HEK293T (cell line): ENCODE data around the gene LIN37.

Experiments used
- CTCF ChIA-PET: fragments of 350-600 bp; formaldehyde crosslinking; extraction: SDS; loops from one replicate; lab custom pipeline; 2021; ENCODE audit warnings: antibody characterized with exemption, inconsistent platforms; lab: Yijun Ruan, JAX
- POLR2A ChIA-PET: fragments of 350-600 bp; formaldehyde crosslinking; extraction: SDS; loops from one replicate; lab custom pipeline; 2020; ENCODE audit warnings: antibody characterized with exemption, inconsistent platforms; lab: Yijun Ruan, JAX
- DNase-seq: peaks from one replicate; pipeline ENCODE4 v3.0.0; 2012; ENCODE audit warnings: mixed read lengths; ENCODE audit errors: extremely low spot score
- ARNT ChIP-seq: fragments of 450-650 bp; IDR thresholded peaks from 2 replicates; pipeline ENCODE4 v1.6.1; 2017; ENCODE audit warnings: mild to moderate bottlenecking
- BHLHE40 ChIP-seq: fragments of 450-650 bp; IDR thresholded peaks from 2 replicates; pipeline ENCODE4 v1.6.1; 2016; ENCODE audit warnings: mild to moderate bottlenecking, moderate library complexity, borderline replicate concordance
- CTBP1 ChIP-seq: fragments of 450-650 bp; IDR thresholded peaks from 2 replicates; pipeline ENCODE4 v1.6.1; 2016; ENCODE audit warnings: borderline replicate concordance
- ELF4 ChIP-seq: fragments of 450-650 bp; IDR thresholded peaks from 2 replicates; pipeline ENCODE4 v1.6.1; 2017; ENCODE audit warnings: antibody characterized with exemption
- FOXA1 ChIP-seq: fragments of 450-650 bp; IDR thresholded peaks from 2 replicates; pipeline ENCODE4 v1.6.1; 2016; ENCODE audit warnings: mild to moderate bottlenecking
- FOXK2 ChIP-seq: fragments of 450-650 bp; IDR thresholded peaks from 2 replicates; pipeline ENCODE4 v1.6.1; 2016; ENCODE audit warnings: mild to moderate bottlenecking
- FOXM1 ChIP-seq: fragments of 450-650 bp; IDR thresholded peaks from 2 replicates; pipeline ENCODE4 v1.6.1; 2017; ENCODE audit warnings: mild to moderate bottlenecking, borderline replicate concordance
- HDGF ChIP-seq: fragments of 450-650 bp; IDR thresholded peaks from 2 replicates; pipeline ENCODE4 v1.6.1; 2017; ENCODE audit warnings: antibody characterized with exemption, borderline replicate concordance
- L3MBTL2 ChIP-seq: fragments of 450-650 bp; conservative IDR thresholded peaks from 2 replicates; pipeline ENCODE4 v1.6.1; 2016; ENCODE audit warnings: mild to moderate bottlenecking
- LEF1 ChIP-seq: fragments of 450-650 bp; IDR thresholded peaks from 2 replicates; pipeline ENCODE4 v1.6.1; 2017; ENCODE audit warnings: mild to moderate bottlenecking, borderline replicate concordance
- NFRKB ChIP-seq: fragments of 450-650 bp; IDR thresholded peaks from 2 replicates; pipeline ENCODE4 v1.6.1; 2016; ENCODE audit warnings: mild to moderate bottlenecking, moderate library complexity
- PKNOX1 ChIP-seq: fragments of 450-650 bp; IDR thresholded peaks from 2 replicates; pipeline ENCODE4 v1.6.1; 2016
- SP1 ChIP-seq: fragments of 450-650 bp; IDR thresholded peaks from 2 replicates; pipeline ENCODE4 v1.6.1; 2017
- SUZ12 ChIP-seq: fragments of 450-650 bp; IDR thresholded peaks from 2 replicates; pipeline ENCODE4 v1.6.1; 2016; ENCODE audit warnings: mild to moderate bottlenecking
- TARDBP ChIP-seq: fragments of 450-650 bp; IDR thresholded peaks from 2 replicates; pipeline ENCODE4 v1.6.1; 2016
- ZNF384 ChIP-seq: fragments of 450-650 bp; IDR thresholded peaks from 2 replicates; pipeline ENCODE4 v1.6.1; 2016

Gene LIN37

GRCh38 chr19:35755550-35756376 is 7.4 kb downstream of the LIN37 start:
- POLR2A ChIA-PET = interaction anchor here (2.5 kb wide), 1 partner anchor 11 kb away, joined by 18 read pairs; the partner anchor contains the start of genes PSENEN and U2AF1L4
- TF ChIP-seq ELF4 = no peak
- no peak for TF ChIP-seq ZNF384
- no peak for TF ChIP-seq FOXM1
- TF ChIP-seq CTBP1 = no peak
- no peak for TF ChIP-seq ARNT
- TF ChIP-seq FOXA1 = no peak
- TF ChIP-seq TARDBP = no peak
- no peak for TF ChIP-seq HDGF
- no peak for TF ChIP-seq L3MBTL2
- no peak for TF ChIP-seq SUZ12
- TF ChIP-seq SP1 = no peak
- no peak for TF ChIP-seq PKNOX1
- no peak for DNase-seq
- CTCF ChIA-PET = no interaction called here

DNA sequence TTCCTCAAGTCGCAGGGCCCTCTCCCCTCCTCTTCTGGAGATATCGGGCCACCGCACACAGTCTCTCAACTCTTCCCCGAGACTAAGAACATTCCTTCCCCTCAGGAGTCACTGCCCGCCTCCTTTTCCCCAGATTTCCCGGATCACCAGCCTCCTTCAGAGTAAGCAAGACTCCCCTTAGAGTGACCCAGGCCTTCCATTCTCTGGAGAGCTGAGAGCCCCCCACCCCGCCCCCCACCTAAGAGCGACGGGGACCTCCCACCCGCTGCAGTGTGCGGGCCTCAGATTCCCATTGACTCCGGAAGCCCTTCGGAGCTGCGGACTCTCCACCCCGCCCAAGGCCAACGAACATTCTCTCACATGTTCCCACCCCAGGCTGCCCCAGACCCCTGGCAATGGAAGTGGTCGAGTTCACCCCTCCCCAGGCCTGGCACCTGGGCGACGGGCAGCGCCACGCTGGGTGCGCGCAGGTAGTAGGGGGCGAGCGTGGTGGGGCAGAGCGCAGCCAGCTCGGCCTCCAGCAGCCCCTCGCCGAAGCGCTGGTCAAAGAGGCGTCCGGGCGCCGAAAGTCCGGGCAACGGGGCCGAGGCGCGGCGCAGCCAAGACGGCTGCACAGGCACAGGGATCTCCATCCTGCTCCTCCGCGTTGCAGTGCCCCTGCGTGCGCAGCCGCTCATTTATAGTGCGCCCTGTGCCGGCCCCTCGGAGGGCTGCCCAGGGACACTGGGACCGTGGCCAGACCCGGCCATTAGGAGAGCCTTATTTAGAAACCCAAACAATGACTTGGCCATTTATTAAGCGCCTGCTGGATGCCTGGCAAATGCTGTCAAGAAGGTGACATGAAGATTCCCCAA is 8.2 kb downstream of the LIN37 start, which contains the start of gene HSPB6:
Gene HSPB6 (minus strand): TSS at position 653 of the 854 bp plus-strand sequence. CDS start 21 bp downstream, at position 632.
- ChIA-PET POLR2A (interaction anchor here (1.3 to 2.5 kb wide), 5 partner anchors 9 to 54 kb away, joined by 3 to 33 read pairs (median 8); partner anchors contain the start of genes LIN37, PSENEN and U2AF1L4), CTCF (interaction anchor here (1.0 kb wide), 1 partner anchor 16 kb away, joined by 3 read pairs; no protein-coding TSS in a partner anchor)
- no peak for TF ChIP-seq PKNOX1
- TF ChIP-seq BHLHE40 = no peak
- no peak for TF ChIP-seq FOXK2
- no peak for TF ChIP-seq SUZ12
- TF ChIP-seq NFRKB = no peak
- TF ChIP-seq HDGF = no peak
- no peak for TF ChIP-seq ZNF384
- TF ChIP-seq TARDBP = no peak
- no peak for TF ChIP-seq ELF4
- TF ChIP-seq ARNT = no peak
- TF ChIP-seq FOXA1 = no peak
- no peak for TF ChIP-seq CTBP1
- TF ChIP-seq L3MBTL2 = no peak
- TF ChIP-seq FOXM1 = no peak
- no peak for TF ChIP-seq SP1
- TF ChIP-seq LEF1 = no peak
- no peak for DNase-seq

GRCh38 chr19:35757231-35757748 is 8.9 kb downstream of the LIN37 start:
- TF ChIP-seq TARDBP = no peak
- TF ChIP-seq L3MBTL2 = no peak
- TF ChIP-seq HDGF = no peak
- TF ChIP-seq SUZ12 = no peak
- no peak for TF ChIP-seq FOXA1
- no peak for TF ChIP-seq FOXM1
- TF ChIP-seq ELF4 = no peak
- TF ChIP-seq SP1 = no peak
- TF ChIP-seq FOXK2 = no peak
- TF ChIP-seq ZNF384 = no peak
- TF ChIP-seq ARNT = no peak
- TF ChIP-seq BHLHE40 = no peak
- no peak for TF ChIP-seq NFRKB
- TF ChIP-seq LEF1 = no peak
- TF ChIP-seq PKNOX1 = no peak
- no peak for TF ChIP-seq CTBP1
- DNase-seq = peak; percentile 39
- ChIA-PET CTCF (interaction anchor here (1.0 kb wide), 1 partner anchor 17 kb away, joined by 3 read pairs; no protein-coding TSS in a partner anchor), POLR2A (interaction anchor here (1.3 to 2.5 kb wide), 5 partner anchors 9 to 55 kb away, joined by 3 to 33 read pairs (median 8); partner anchors contain the start of genes LIN37, PSENEN and U2AF1L4)

DNA sequence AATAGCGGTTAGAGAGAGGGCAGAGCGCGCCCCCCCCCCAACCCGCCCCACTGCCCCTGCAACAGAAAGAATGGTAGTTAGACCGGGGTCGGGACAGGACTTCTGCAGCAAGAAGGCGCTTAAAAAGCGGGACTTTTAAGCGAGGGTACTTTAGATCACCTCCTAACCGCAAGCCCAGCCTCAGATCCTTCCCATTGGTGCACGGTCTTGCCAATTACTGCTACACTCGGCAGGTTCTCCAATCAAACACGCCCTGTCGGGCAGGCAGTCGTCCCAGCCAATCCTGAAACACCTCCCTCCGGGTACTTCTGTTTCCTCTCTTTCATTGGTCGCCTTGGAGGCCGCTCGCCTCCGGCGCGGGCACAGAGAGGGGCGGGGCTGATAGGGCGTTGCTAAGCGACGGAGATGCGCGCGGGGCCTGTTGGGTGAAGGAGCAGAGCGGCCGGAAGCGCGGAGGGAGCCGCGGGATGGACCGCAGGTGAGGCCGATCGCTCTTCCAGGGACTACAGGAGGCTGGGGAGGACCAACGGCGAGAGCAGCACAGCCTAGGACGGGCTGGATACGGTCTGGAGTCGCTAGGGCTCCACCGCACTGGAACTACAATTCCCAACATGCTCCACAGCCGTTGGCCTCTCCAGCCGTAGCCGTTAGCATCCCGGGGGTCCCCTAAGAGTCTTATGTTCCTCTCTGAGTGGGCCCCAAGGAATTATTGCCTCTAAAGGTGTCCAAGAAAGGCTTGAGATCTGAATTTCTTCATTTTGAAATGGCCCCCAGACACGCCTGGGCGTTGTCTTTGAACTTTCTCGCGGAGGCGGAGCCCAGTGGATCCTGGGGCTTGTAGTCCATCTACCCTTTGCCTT is 9.6 kb downstream of the LIN37 start, which contains the start of gene PROSER3:
Gene PROSER3 (plus strand): TSS at position 428 of the 860 bp plus-strand sequence. CDS start 40 bp downstream, at position 468.
- ChIA-PET POLR2A (interaction anchor here (1.3 to 2.5 kb wide), 5 partner anchors 10 to 56 kb away, joined by 3 to 33 read pairs (median 8); partner anchors contain the start of genes LIN37, PSENEN and U2AF1L4), CTCF (interaction anchor here (1.0 kb wide), 1 partner anchor 17 kb away, joined by 3 read pairs; no protein-coding TSS in a partner anchor)
- TF ChIP-seq CTBP1 = no peak
- no peak; the same call in none of the 2 replicates for TF ChIP-seq SUZ12
- peak; percentile 34 for TF ChIP-seq ELF4
- peak; percentile 26; the same call in 1 of the 2 replicates for TF ChIP-seq L3MBTL2
- TF ChIP-seq LEF1 = 0 out of 2 replicates have a peak, but pooled peaks have one; percentile 25
- TF ChIP-seq FOXK2 = no peak
- no peak for TF ChIP-seq SP1
- peak; percentile 99 for TF ChIP-seq PKNOX1
- TF ChIP-seq FOXM1 = no peak
- peak; percentile 97 for DNase-seq
